HG03439 (cell line): ENCODE measurements around the gene MYO1B.

Source experiments
- ATAC-seq: cut with Tn5 transposase; IDR thresholded peaks from one replicate; pipeline ENCODE4 v1.9.1; 2021; ENCODE audit warnings: mild to moderate bottlenecking, moderate library complexity; ENCODE audit not compliant: unreplicated experiment

Gene MYO1B

GRCh38 chr2:191257934-191258333 lies 12.7 kb downstream of the MYO1B start:
- no peak for ATAC-seq

- no peak for ATAC-seq
These were observed 13.8 kb downstream of the MYO1B start for GRCh38 chr2:191258996-191259395.

- ATAC-seq: no peak
These were observed 17.2 kb downstream of the MYO1B start for GRCh38 chr2:191262436-191262835.

GRCh38 chr2:191263050-191263449 lies 17.8 kb downstream of the MYO1B start:
- ATAC-seq: no peak

- no peak for ATAC-seq
These were observed 19.5 kb downstream of the MYO1B start for GRCh38 chr2:191264647-191265081.

- no peak for ATAC-seq
These were observed 20.3 kb downstream of the MYO1B start for GRCh38 chr2:191265311-191266170.

- ATAC-seq: no peak
These were observed 21.0 kb downstream of the MYO1B start for GRCh38 chr2:191266201-191266600.

GRCh38 chr2:191268596-191268995 lies 23.4 kb downstream of the MYO1B start:
- no peak for ATAC-seq

GRCh38 chr2:191270306-191271161 lies 25.3 kb downstream of the MYO1B start:
- ATAC-seq: no peak

- no peak for ATAC-seq
These were observed 26.9 kb downstream of the MYO1B start for GRCh38 chr2:191272064-191272463.

- ATAC-seq: no peak
These were observed 29.2 kb downstream of the MYO1B start for GRCh38 chr2:191274413-191274815.

- ATAC-seq: no peak
These were observed 31.7 kb downstream of the MYO1B start for GRCh38 chr2:191276792-191277465.

GRCh38 chr2:191280290-191280689 lies 35.1 kb downstream of the MYO1B start:
- no peak for ATAC-seq

- no peak for ATAC-seq
These were observed 35.9 kb downstream of the MYO1B start for GRCh38 chr2:191280834-191281756.

- no peak for ATAC-seq
These were observed 40.0 kb downstream of the MYO1B start for GRCh38 chr2:191285252-191285651.

- no peak for ATAC-seq
These were observed 42.6 kb downstream of the MYO1B start for GRCh38 chr2:191287820-191288219.

- no peak for ATAC-seq
These were observed 43.8 kb downstream of the MYO1B start for GRCh38 chr2:191289049-191289448.

GRCh38 chr2:191291471-191291870 lies 46.3 kb downstream of the MYO1B start:
- ATAC-seq: no peak

GRCh38 chr2:191292869-191293268 lies 47.7 kb downstream of the MYO1B start:
- ATAC-seq: no peak

GRCh38 chr2:191295088-191295487 lies 49.9 kb downstream of the MYO1B start:
- no peak for ATAC-seq
